Breast epithelium (tissue), 3 donors: Measurements from ENCODE around the gene CDH6.

Experiments
- POLR2A ChIP-seq: fragments of 450-650 bp; IDR thresholded peaks from one replicate; pipeline ENCODE4 v1.6.1; 2016; ENCODE audit warnings: antibody characterized with exemption, mild to moderate bottlenecking, moderate library complexity
- TF ChIP-seq, protein P1 (sequence below), 3 donors: fragments of 450-650 bp; IDR thresholded peaks; one replicate each; pipeline ENCODE4 v1.5.1; 2016 to 2017; ENCODE audit warnings: antibody characterized with exemption in 3 of 3, mild to moderate bottlenecking in 3 of 3, moderate library complexity in 3 of 3

DNA sequence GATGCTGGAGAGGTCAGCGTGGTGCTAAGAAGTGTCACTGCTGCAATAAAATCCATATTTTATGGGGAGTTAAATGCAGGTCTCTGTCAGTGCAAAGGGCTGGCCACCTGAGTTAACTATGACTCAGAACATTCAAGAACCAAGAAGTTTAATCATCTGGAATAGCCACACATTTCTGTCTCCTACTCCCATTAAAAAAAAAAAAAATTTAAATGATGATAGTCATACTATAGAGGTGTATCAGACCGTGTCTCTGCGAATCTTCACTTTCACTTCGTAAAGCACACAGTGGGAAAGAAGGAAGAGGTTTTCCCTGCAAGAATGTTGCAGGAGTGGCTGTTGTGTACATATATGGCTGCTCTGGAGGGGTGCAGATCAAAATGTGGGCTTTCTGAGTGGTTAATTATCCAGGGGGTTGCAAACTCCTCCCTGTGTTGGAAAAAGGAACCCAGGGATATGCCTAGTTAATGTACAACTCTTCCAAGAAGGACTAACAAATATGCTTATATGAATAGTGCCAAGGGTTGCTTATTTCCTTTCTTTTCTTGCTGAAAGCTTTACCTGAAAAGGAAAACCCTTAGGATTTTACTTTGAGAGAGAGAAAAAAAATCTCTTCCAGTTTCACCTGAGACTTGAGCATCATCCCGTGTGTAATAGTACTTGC, 1.5 kb downstream of the CDH6 start:
- TF ChIP-seq, protein P1, sequence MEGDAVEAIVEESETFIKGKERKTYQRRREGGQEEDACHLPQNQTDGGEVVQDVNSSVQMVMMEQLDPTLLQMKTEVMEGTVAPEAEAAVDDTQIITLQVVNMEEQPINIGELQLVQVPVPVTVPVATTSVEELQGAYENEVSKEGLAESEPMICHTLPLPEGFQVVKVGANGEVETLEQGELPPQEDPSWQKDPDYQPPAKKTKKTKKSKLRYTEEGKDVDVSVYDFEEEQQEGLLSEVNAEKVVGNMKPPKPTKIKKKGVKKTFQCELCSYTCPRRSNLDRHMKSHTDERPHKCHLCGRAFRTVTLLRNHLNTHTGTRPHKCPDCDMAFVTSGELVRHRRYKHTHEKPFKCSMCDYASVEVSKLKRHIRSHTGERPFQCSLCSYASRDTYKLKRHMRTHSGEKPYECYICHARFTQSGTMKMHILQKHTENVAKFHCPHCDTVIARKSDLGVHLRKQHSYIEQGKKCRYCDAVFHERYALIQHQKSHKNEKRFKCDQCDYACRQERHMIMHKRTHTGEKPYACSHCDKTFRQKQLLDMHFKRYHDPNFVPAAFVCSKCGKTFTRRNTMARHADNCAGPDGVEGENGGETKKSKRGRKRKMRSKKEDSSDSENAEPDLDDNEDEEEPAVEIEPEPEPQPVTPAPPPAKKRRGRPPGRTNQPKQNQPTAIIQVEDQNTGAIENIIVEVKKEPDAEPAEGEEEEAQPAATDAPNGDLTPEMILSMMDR (IDR thresholded peaks at IDR 0.05) = no peak
- no peak for TF ChIP-seq POLR2A
